Neuronal stem cell (in vitro differentiated cells): ENCODE measurements around the gene C1QTNF9B.

Source experiments
- DNase-seq: peaks from one replicate; pipeline ENCODE4 v3.0.0-alpha.2; 2013; ENCODE audit warnings: low spot score
- H2AFZ ChIP-seq: one replicate; pipeline ENCODE4 v1.6.1; 2013; ENCODE audit warnings: mild to moderate bottlenecking, low read length, inconsistent platforms
- H2AK5ac ChIP-seq: 2 replicates; pipeline ENCODE4 v1.6.1; 2013; ENCODE audit warnings: low read depth, mild to moderate bottlenecking, inconsistent platforms, low read length, moderate library complexity, mixed read lengths
- H2BK120ac ChIP-seq: 2 replicates; pipeline ENCODE4 v1.6.1; 2013; ENCODE audit warnings: low read depth, mild to moderate bottlenecking, inconsistent platforms, low read length, moderate library complexity, mixed read lengths
- H2BK12ac ChIP-seq: one replicate; pipeline ENCODE4 v1.6.1; 2013; ENCODE audit warnings: low read length, inconsistent platforms
- H2BK15ac ChIP-seq: 2 replicates; pipeline ENCODE4 v1.6.1; 2013; ENCODE audit warnings: mild to moderate bottlenecking, low read length, inconsistent platforms, mixed read lengths
- H2BK5ac ChIP-seq: one replicate; pipeline ENCODE4 v1.6.1; 2013; ENCODE audit warnings: inconsistent platforms, mild to moderate bottlenecking, low read length, moderate library complexity
- H3K14ac ChIP-seq: one replicate; pipeline ENCODE4 v1.6.1; 2013; ENCODE audit warnings: low read length, inconsistent platforms
- H3K18ac ChIP-seq: 2 replicates; pipeline ENCODE4 v1.6.1; 2013; ENCODE audit warnings: low read length, inconsistent platforms
- H3K23ac ChIP-seq: 2 replicates; pipeline ENCODE4 v1.6.1; 2013; ENCODE audit warnings: low read depth, mild to moderate bottlenecking, mixed read lengths, low read length, inconsistent platforms; ENCODE audit not compliant: poor library complexity
- H3K27ac ChIP-seq: replicated peaks from 3 replicates; pipeline ENCODE4 v1.5.1; 2013; ENCODE audit warnings: low read length, inconsistent platforms
- H3K27me3 ChIP-seq, 3 experiments: 2 replicates each; pipeline ENCODE4 v1.6.1; 2013; ENCODE audit warnings: low read length in 3 of 3, mild to moderate bottlenecking in 2 of 3, inconsistent platforms in 1 of 3, low read depth in 1 of 3, mixed read lengths in 1 of 3, moderate library complexity in 1 of 3; ENCODE audit not compliant: control insufficient read depth in 3 of 3, insufficient read depth in 3 of 3
- H3K36me3 ChIP-seq, 2 donors: replicated peaks in 1 of 2; 2 replicates each; pipeline ENCODE4 v1.6.1; 2013; ENCODE audit warnings: low read length in 2 of 2; ENCODE audit not compliant: control insufficient read depth in 2 of 2, insufficient read depth in 2 of 2
- H3K4ac ChIP-seq: 2 replicates; pipeline ENCODE4 v1.6.1; 2013; ENCODE audit warnings: inconsistent platforms, mild to moderate bottlenecking, low read length, moderate library complexity
- H3K4me1 ChIP-seq, 2 donors: 1 replicate in 1 of 2; 2 replicates in 1 of 2; pipeline ENCODE4 v1.6.1; 2013; ENCODE audit warnings: low read length in 2 of 2, low read depth in 1 of 2; ENCODE audit not compliant: control insufficient read depth in 2 of 2, insufficient read depth in 1 of 2
- H3K4me2 ChIP-seq: one replicate; pipeline ENCODE4 v1.6.1; 2013; ENCODE audit warnings: mild to moderate bottlenecking, low read length, inconsistent platforms; ENCODE audit not compliant: insufficient read depth, poor library complexity, severe bottlenecking
- H3K4me3 ChIP-seq, 2 donors: 2 replicates each; pipeline ENCODE4 v1.5.1; 2013; ENCODE audit warnings: low read length in 2 of 2, mild to moderate bottlenecking in 2 of 2, inconsistent platforms in 1 of 2, moderate library complexity in 1 of 2
- H3K79me1 ChIP-seq: one replicate; pipeline ENCODE4 v1.6.1; 2013; ENCODE audit warnings: low read depth, mild to moderate bottlenecking, inconsistent platforms, low read length, moderate library complexity
- H3K9ac ChIP-seq: one replicate; pipeline ENCODE4 v1.6.1; 2013; ENCODE audit warnings: mild to moderate bottlenecking, low read depth, low read length, inconsistent platforms; ENCODE audit not compliant: poor library complexity
- H3K9me3 ChIP-seq, 2 donors: replicated peaks in 1 of 2; 2 replicates each; pipeline versions ENCODE3 to v1.6.1; 2013; ENCODE audit warnings: low read length in 2 of 2, mild to moderate bottlenecking in 2 of 2, inconsistent platforms in 1 of 2, low read depth in 1 of 2, mixed read lengths in 1 of 2, moderate library complexity in 1 of 2; ENCODE audit not compliant: control insufficient read depth in 2 of 2, insufficient read depth in 1 of 2
- H4K8ac ChIP-seq: one replicate; pipeline ENCODE4 v1.6.1; 2013; ENCODE audit warnings: low read depth, mild to moderate bottlenecking, inconsistent platforms, low read length, moderate library complexity
- H4K91ac ChIP-seq: one replicate; pipeline ENCODE4 v1.6.1; 2013; ENCODE audit warnings: low read length, low read depth, mild to moderate bottlenecking, inconsistent platforms; ENCODE audit not compliant: poor library complexity
- WGBS, 2 donors: extraction: QIAGEN DNeasy Blood & Tissue Kit; methylation state at CpG; one replicate each; pipeline ENCODE4 v1.1.7; 2013; ENCODE audit warnings: missing lambda C conversion rate in 2 of 2, mixed read lengths in 1 of 2; ENCODE audit not compliant: insufficient read length in 2 of 2, insufficient replicate concordance in 1 of 2; ENCODE audit errors: extremely low coverage in 2 of 2; 5-methylcytosine and 5-hydroxymethylcytosine counted together

The C1QTNF9B gene

GRCh38 chr13:23867027-23867491 lies 30.2 kb downstream of the C1QTNF9B start:
- no peak overlapping the region for H3K4ac ChIP-seq
- DNase-seq: no peak
- no peak overlapping the region for H4K91ac ChIP-seq
- H3K27ac ChIP-seq: no peak overlapping the region
- no peaks in the 10 kb centered on the region for H3K79me1 ChIP-seq
- no peak overlapping the region for H3K23ac ChIP-seq
- no peak overlapping the region for H2BK15ac ChIP-seq
- WGBS, 2 donors: no CpG with 5 or more reads among the region's 8 CpGs
- H3K36me3 ChIP-seq: no peaks in the 10 kb centered on the region
- H2AFZ ChIP-seq: peak overlapping the region; percentile 38
- no peak overlapping the region for H3K4me3 ChIP-seq
- no peak overlapping the region for H3K4me2 ChIP-seq
- H3K4me1 ChIP-seq: peaks cover 4 to 8% of the 10 kb centered on the region in 2 donors
- H2BK12ac ChIP-seq: no peak overlapping the region
- no peak overlapping the region for H3K18ac ChIP-seq
- H3K9me3 ChIP-seq: no peaks in the 10 kb centered on the region
- H4K8ac ChIP-seq: no peak overlapping the region
- H2BK120ac ChIP-seq: no peak overlapping the region
- no peak overlapping the region for H3K9ac ChIP-seq
- H3K27me3 ChIP-seq: no peaks in the 10 kb centered on the region
- H2AK5ac ChIP-seq: no peak overlapping the region
- no peak overlapping the region for H2BK5ac ChIP-seq
- no peak overlapping the region for H3K14ac ChIP-seq

- no peak overlapping the region for H3K4me2 ChIP-seq
- H3K4me3 ChIP-seq: no peak overlapping the region
- no peak overlapping the region for H3K9ac ChIP-seq
- no peak overlapping the region for H4K91ac ChIP-seq
- peak overlapping the region; percentile 38 for H2AFZ ChIP-seq
- H3K27me3 ChIP-seq: no peaks in the 10 kb centered on the region
- H3K14ac ChIP-seq: no peak overlapping the region
- H2BK12ac ChIP-seq: no peak overlapping the region
- H3K9me3 ChIP-seq: no peaks in the 10 kb centered on the region
- H3K79me1 ChIP-seq: no peaks in the 10 kb centered on the region
- no peak overlapping the region for H2BK15ac ChIP-seq
- no CpG with 5 or more reads among the region's 9 CpGs for WGBS, 2 donors
- no peak overlapping the region for H2BK120ac ChIP-seq
- H3K36me3 ChIP-seq: no peaks in the 10 kb centered on the region
- H3K23ac ChIP-seq: no peak overlapping the region
- no peak overlapping the region for H4K8ac ChIP-seq
- no peak overlapping the region for H3K27ac ChIP-seq
- no peak overlapping the region for H3K4ac ChIP-seq
- no peak overlapping the region for H3K18ac ChIP-seq
- DNase-seq: no peak
- H2AK5ac ChIP-seq: no peak overlapping the region
- no peak overlapping the region for H2BK5ac ChIP-seq
- peaks cover 4 to 8% of the 10 kb centered on the region in 2 donors for H3K4me1 ChIP-seq
Observed at GRCh38 chr13:23866420-23867026, 30.8 kb downstream of the C1QTNF9B start.

GRCh38 chr13:23865906-23866305 lies 31.4 kb downstream of the C1QTNF9B start:
- H3K4me2 ChIP-seq: no peak overlapping the region
- no peak overlapping the region for H2BK5ac ChIP-seq
- no peak overlapping the region for H2AFZ ChIP-seq
- H3K23ac ChIP-seq: no peak overlapping the region
- DNase-seq: no peak
- peaks cover 4 to 8% of the 10 kb centered on the region in 2 donors for H3K4me1 ChIP-seq
- no peak overlapping the region for H3K27ac ChIP-seq
- no CpG with 5 or more reads among the region's 7 CpGs for whole genome bisulfite sequencing, 2 donors
- no peak overlapping the region for H4K91ac ChIP-seq
- no peak overlapping the region for H3K4ac ChIP-seq
- H3K79me1 ChIP-seq: no peaks in the 10 kb centered on the region
- no peaks in the 10 kb centered on the region for H3K36me3 ChIP-seq
- no peak overlapping the region for H3K14ac ChIP-seq
- H2AK5ac ChIP-seq: no peak overlapping the region
- no peak overlapping the region for H2BK120ac ChIP-seq
- no peak overlapping the region for H2BK15ac ChIP-seq
- no peak overlapping the region for H2BK12ac ChIP-seq
- H3K27me3 ChIP-seq: no peaks in the 10 kb centered on the region
- no peak overlapping the region for H3K18ac ChIP-seq
- H3K4me3 ChIP-seq: no peak overlapping the region
- no peaks in the 10 kb centered on the region for H3K9me3 ChIP-seq
- H3K9ac ChIP-seq: no peak overlapping the region
- no peak overlapping the region for H4K8ac ChIP-seq

GRCh38 chr13:23865026-23865425 lies 32.3 kb downstream of the C1QTNF9B start:
- Histone ChIP-seq H3K27me3 (no peaks in the 10 kb centered on the region), H2AK5ac (no peak overlapping the region), H2AFZ (no peak overlapping the region), H4K8ac (no peak overlapping the region), H3K27ac (no peak overlapping the region), H3K4ac (no peak overlapping the region), H2BK120ac (no peak overlapping the region), H3K4me2 (no peak overlapping the region), H3K4me3 (no peak overlapping the region), H2BK5ac (no peak overlapping the region), H4K91ac (no peak overlapping the region), H2BK12ac (no peak overlapping the region), H2BK15ac (no peak overlapping the region), H3K9ac (no peak overlapping the region), H3K18ac (no peak overlapping the region), H3K36me3 (no peaks in the 10 kb centered on the region), H3K4me1 (peaks cover 4 to 8% of the 10 kb centered on the region in 2 donors), H3K79me1 (no peaks in the 10 kb centered on the region), H3K23ac (no peak overlapping the region), H3K14ac (no peak overlapping the region), H3K9me3 (no peaks in the 10 kb centered on the region)
- no peak for DNase-seq
- no CpG with 5 or more reads among the region's 1 CpG for WGBS, 2 donors
